Transverse colon (tissue), 4 donors: ENCODE measurements around the gene ZIC2. TPM values are rescaled to one million over a fixed set of nuclear protein-coding genes. Genes with fewer than 3 reads are reported as not detected.

Experiments
- DNase-seq: peaks from one replicate; pipeline ENCODE4 v3.0.0-alpha.2; 2019
- H3K27ac ChIP-seq, 4 donors: fragments of 200-600 bp; sonication (generic); 2 replicates each; pipeline ENCODE4 v1.5.1; 2016 to 2018; ENCODE audit warnings: inconsistent platforms in 4 of 4
- H3K27me3 ChIP-seq: fragments of 200-600 bp; sonication (generic); 2 replicates; pipeline ENCODE4 v1.5.1; 2017; ENCODE audit warnings: inconsistent platforms
- H3K36me3 ChIP-seq, 4 donors: fragments of 200-600 bp; sonication (generic); 2 replicates each; pipeline ENCODE4 v1.5.1; 2017 to 2019; ENCODE audit warnings: inconsistent platforms in 4 of 4
- H3K4me1 ChIP-seq, 4 donors: fragments of 200-600 bp; sonication (generic); 2 replicates each; pipeline ENCODE4 v1.5.1; 2017 to 2020; ENCODE audit warnings: inconsistent platforms in 4 of 4
- H3K4me3 ChIP-seq, 4 donors: fragments of 200-600 bp; sonication (generic); 1 replicate in 1 of 4; 2 replicates in 3 of 4; pipeline versions ENCODE4 v1.5.1 to v1.6.1; 2017 to 2019; ENCODE audit warnings: inconsistent platforms in 4 of 4
- H3K9me3 ChIP-seq, 2 donors: fragments of 200-600 bp; sonication (generic); 2 replicates each; pipeline ENCODE4 v1.5.1; 2017 to 2019; ENCODE audit warnings: inconsistent platforms in 2 of 2
- CTCF ChIP-seq, 5 experiments: fragments of 200-600 bp in 3 of 5; fragments of 450-650 bp in 2 of 5; sonication (generic) in 3 of 5; IDR thresholded peaks; 1 replicate in 2 of 5; 2 replicates in 3 of 5; pipeline ENCODE4 v1.5.1; 2016 to 2017; ENCODE audit warnings: antibody characterized with exemption in 5 of 5, inconsistent platforms in 3 of 5, mild to moderate bottlenecking in 2 of 5, moderate library complexity in 1 of 5
- EP300 ChIP-seq: sonication (generic); formaldehyde crosslinking; IDR thresholded peaks from one replicate; pipeline ENCODE4 v1.6.1; 2017; ENCODE audit warnings: antibody characterized with exemption, low read depth
- POLR2A ChIP-seq: fragments of 450-650 bp; IDR thresholded peaks from one replicate; pipeline ENCODE4 v1.6.1; 2016; ENCODE audit warnings: antibody characterized with exemption, mild to moderate bottlenecking, moderate library complexity
- POLR2AphosphoS5 ChIP-seq, 3 donors: sonication (generic); formaldehyde crosslinking; IDR thresholded peaks; one replicate each; pipeline ENCODE4 v1.6.1; 2016; ENCODE audit warnings: antibody characterized with exemption in 3 of 3
- WGBS, 2 donors: methylation state at CpG; one replicate each; pipeline ENCODE4 v1.1.5; 2018; ENCODE audit warnings: low coverage in 1 of 2; 5-methylcytosine and 5-hydroxymethylcytosine counted together
- in situ Hi-C, 4 donors: fragments of 200-750 bp; cut with MboI; loops; one replicate each; pipeline versions ENCODE4 v1.15.0 to v1.15.1; 2017; ENCODE audit warnings: low sequenced_read_pairs in 3 of 4, low pct_ligation_motif_present in 1 of 4, low pct_unique_long_range_greater_than_20kb in 1 of 4
- intact Hi-C: fragments of 100-400 bp; cut with DNase I; formaldehyde crosslinking; loops from one replicate; pipeline ENCODE4 v1.15.1; 2023; ENCODE audit warnings: low total_unique reads
- total RNA-seq, 4 donors: library from RNA; depleted of rRNA; stranded (reverse); fragments of >200 nt; gene quantifications; one replicate each; pipeline ENCODE4 v1.1.0, GENCODE V29; 2016

The ZIC2 gene
- total RNA-seq, 4 donors from 2014 or later, result not detected

GRCh38 chr13:99976575-99976974, 5.0 kb upstream of the ZIC2 start:
- Histone ChIP-seq H3K9me3 (no peaks in the 10 kb centered on the region), H3K27ac (no peak overlapping the region), H3K4me3 (no peak overlapping the region), H3K36me3 (no peaks in the 10 kb centered on the region), H3K27me3 (peaks cover 100% of the 10 kb centered on the region), H3K4me1 (peaks cover 10 to 39% (median 29%) of the 10 kb centered on the region in 4 donors)
- DNase-seq, result no peak
- 55 to 60% methylated on average over 4 to 5 of the region's 5 CpGs for WGBS, 2 donors
- in situ Hi-C loops (no loop called here), intact Hi-C loops (no loop called here)
- TF ChIP-seq POLR2AphosphoS5 (IDR thresholded peaks at IDR 0.05) (no peak), CTCF (IDR thresholded peaks at IDR 0.05) (no peak), EP300 (no peak), POLR2A (no peak)

GRCh38 chr13:99977334-99977911, 4.2 kb upstream of the ZIC2 start:
- Histone ChIP-seq H3K4me1 (peaks cover 10 to 43% (median 36%) of the 10 kb centered on the region in 4 donors), H3K36me3 (no peaks in the 10 kb centered on the region), H3K27me3 (peaks cover 100% of the 10 kb centered on the region), H3K27ac (no peak overlapping the region), H3K9me3 (no peaks in the 10 kb centered on the region), H3K4me3 (no peak overlapping the region)
- 22 to 24% methylated on average over 5 to 7 of the region's 7 CpGs for WGBS, 2 donors
- in situ Hi-C loops, result no loop called here
- TF ChIP-seq EP300 (no peak), POLR2A (no peak), POLR2AphosphoS5 (IDR thresholded peaks at IDR 0.05) (no peak), CTCF (IDR thresholded peaks at IDR 0.05) (no peak)
- no peak for DNase-seq
- intact Hi-C loops, result no loop called here

- Histone ChIP-seq H3K27me3 (peaks cover 100% of the 10 kb centered on the region), H3K4me1 (peaks cover 10 to 50% (median 39%) of the 10 kb centered on the region in 4 donors), H3K4me3 (no peak overlapping the region), H3K36me3 (no peaks in the 10 kb centered on the region), H3K9me3 (no peaks in the 10 kb centered on the region), H3K27ac (no peak overlapping the region)
- TF ChIP-seq EP300 (no peak), POLR2A (no peak), CTCF (IDR thresholded peaks at IDR 0.05) (no peak), POLR2AphosphoS5 (IDR thresholded peaks at IDR 0.05) (no peak)
- intact Hi-C loops (no loop called here), in situ Hi-C loops (no loop called here)
- no peak for DNase-seq
- 11 to 19% methylated on average over 12 to 51 of the region's 52 CpGs for WGBS, 2 donors
These were observed 3.4 kb upstream of the ZIC2 start for GRCh38 chr13:99977912-99978798.

- Histone ChIP-seq H3K27me3 (peaks cover 100% of the 10 kb centered on the region), H3K4me3 (no peak overlapping the region), H3K9me3 (no peaks in the 10 kb centered on the region), H3K27ac (no peak overlapping the region), H3K36me3 (no peaks in the 10 kb centered on the region), H3K4me1 (peaks cover 10 to 54% (median 39%) of the 10 kb centered on the region in 4 donors)
- TF ChIP-seq POLR2A, result no peak
- no peak for TF ChIP-seq CTCF (IDR thresholded peaks at IDR 0.05)
- TF ChIP-seq EP300, result no peak
- TF ChIP-seq POLR2AphosphoS5 (IDR thresholded peaks at IDR 0.05), result no peak
- intact Hi-C loops, result no loop called here
- 5 to 8% methylated on average over 10 to 18 of the region's 18 CpGs for WGBS, 2 donors
- DNase-seq, result no peak
- in situ Hi-C loops, result no loop called here
These were observed 2.7 kb upstream of the ZIC2 start for GRCh38 chr13:99978799-99979452.
